Tibial nerve (tissue), 4 donors: Measurements from ENCODE around the gene OPRD1. TPM values are rescaled to one million over a fixed set of nuclear protein-coding genes. Genes with fewer than 3 reads are reported as not detected.
"Not testable (repeated sequence)": the region's sequence is repeated elsewhere in the genome, so short reads cannot be mapped to it uniquely, and the experiment has no call there.

Source experiments
- DNase-seq, 2 donors: peaks; one replicate each; pipeline ENCODE4 v3.0.0-alpha.2; 2019; ENCODE audit warnings: low spot score in 2 of 2
- H3K27ac ChIP-seq, 4 donors: fragments of 200-600 bp; sonication (generic) in 3 of 4; one replicate each; pipeline ENCODE4 v1.5.1; 2017 to 2019; ENCODE audit warnings: mild to moderate bottlenecking in 1 of 4
- H3K27me3 ChIP-seq, 2 donors: fragments of 200-600 bp; sonication (generic) in 1 of 2; one replicate each; pipeline versions ENCODE4 v1.5.1 to v1.6.0; 2017 to 2019
- H3K36me3 ChIP-seq, 3 donors: fragments of 200-600 bp; sonication (generic); one replicate each; pipeline ENCODE4 v1.5.1; 2018 to 2019
- H3K4me1 ChIP-seq, 4 donors: fragments of 200-600 bp; sonication (generic) in 3 of 4; one replicate each; pipeline ENCODE4 v1.5.1; 2017 to 2019
- H3K4me3 ChIP-seq, 4 donors: fragments of 200-600 bp; sonication (generic) in 3 of 4; one replicate each; pipeline ENCODE4 v1.5.1; 2017 to 2019; ENCODE audit warnings: mild to moderate bottlenecking in 1 of 4, moderate library complexity in 1 of 4
- H3K9me3 ChIP-seq, 4 donors: fragments of 200-600 bp; sonication (generic) in 3 of 4; one replicate each; pipeline ENCODE4 v1.5.1; 2017 to 2019
- CTCF ChIP-seq, 5 experiments: fragments of 200-600 bp in 3 of 5; fragments of 450-650 bp in 2 of 5; sonication (generic) in 3 of 5; IDR thresholded peaks; one replicate each; pipeline ENCODE4 v1.5.1; 2016 to 2019; ENCODE audit warnings: antibody characterized with exemption in 5 of 5, mild to moderate bottlenecking in 3 of 5, moderate library complexity in 2 of 5
- EP300 ChIP-seq, 2 donors: sonication (generic); formaldehyde crosslinking; IDR thresholded peaks; one replicate each; pipeline ENCODE4 v1.6.1; 2017; ENCODE audit warnings: antibody characterized with exemption in 2 of 2, mild to moderate bottlenecking in 1 of 2
- POLR2A ChIP-seq, 2 donors: fragments of 450-650 bp; IDR thresholded peaks; one replicate each; pipeline ENCODE4 v1.6.1; 2017; ENCODE audit warnings: antibody characterized with exemption in 2 of 2, mild to moderate bottlenecking in 2 of 2, moderate library complexity in 2 of 2
- WGBS, 2 donors: methylation state at CpG; one replicate each; pipeline ENCODE4 v1.1.5; 2018; 5-methylcytosine and 5-hydroxymethylcytosine counted together
- total RNA-seq, 4 donors: library from RNA; depleted of rRNA; stranded (reverse); fragments of >200 nt; gene quantifications; one replicate each; pipeline ENCODE4 v1.1.0, GENCODE V29; 2016

OPRD1 gene
- total RNA-seq, 4 donors from 2014 or later, result not detected

DNA sequence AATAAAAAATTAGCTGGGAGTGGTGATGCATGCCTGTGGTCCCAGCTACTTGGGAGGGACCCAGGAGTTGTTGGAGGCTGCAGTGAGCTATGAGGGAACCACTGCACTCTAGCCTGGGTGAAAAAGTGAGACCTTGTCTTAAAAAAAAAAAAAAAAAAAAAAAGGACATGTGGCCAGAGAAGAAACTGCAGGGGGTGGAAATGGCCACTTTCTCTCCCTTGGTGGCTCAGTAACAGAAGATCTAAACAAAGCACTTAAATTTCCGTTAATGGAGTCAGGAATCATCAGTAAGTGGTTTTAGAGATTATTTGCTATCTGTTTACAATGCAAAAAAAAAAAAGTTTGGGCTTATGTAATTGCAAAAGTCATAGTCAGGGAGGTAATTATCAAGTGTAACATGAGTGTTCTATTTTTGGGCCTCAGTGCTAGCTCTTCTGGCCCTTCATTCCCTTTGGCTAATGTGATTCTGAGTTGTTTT is 19.3 kb upstream of the OPRD1 start:
- TF ChIP-seq CTCF (IDR thresholded peaks at IDR 0.05), result no peak
- no peak for TF ChIP-seq EP300 (IDR thresholded peaks at IDR 0.05)
- TF ChIP-seq POLR2A (IDR thresholded peaks at IDR 0.05), result no peak
- no peak for DNase-seq
- H3K27ac ChIP-seq, result no peak overlapping the region
- H3K27me3 ChIP-seq, result no peaks in the 10 kb centered on the region
- no peaks in the 10 kb centered on the region for H3K9me3 ChIP-seq
- H3K4me1 ChIP-seq, result peaks cover 0 to 6% (median 0%) of the 10 kb centered on the region in 4 donors
- no peaks in the 10 kb centered on the region for H3K36me3 ChIP-seq
- H3K4me3 ChIP-seq, result no peak overlapping the region
- WGBS, 2 donors, result 81 to 88% methylated on average over 1 of the region's 1 CpG

DNA sequence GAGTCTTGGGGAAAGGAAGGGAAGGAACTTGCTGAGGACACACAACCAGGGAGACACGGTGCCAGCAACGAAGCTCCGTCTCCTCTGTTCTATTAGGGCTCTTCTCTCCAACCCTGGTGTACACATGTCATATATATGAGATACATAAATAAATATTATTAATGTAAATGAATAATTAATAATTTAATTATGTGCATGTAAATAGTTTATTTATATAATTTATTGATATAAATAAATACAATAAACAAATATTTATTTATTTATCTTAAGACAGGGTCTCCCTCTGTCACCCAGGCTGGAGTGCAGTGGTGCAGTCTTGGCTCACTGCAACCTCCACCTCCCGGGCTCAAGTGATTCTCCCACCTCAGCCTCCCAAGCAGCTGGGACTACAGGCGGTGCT is 17.4 kb upstream of the OPRD1 start:
- not testable (repeated sequence) for H3K27ac ChIP-seq, H3K27me3 ChIP-seq, DNase-seq, H3K9me3 ChIP-seq, H3K4me1 ChIP-seq, H3K4me3 ChIP-seq, H3K36me3 ChIP-seq
- 90 to 92% methylated on average over 5 of the region's 5 CpGs for WGBS, 2 donors

- no peak overlapping the region for H3K27ac ChIP-seq
- H3K9me3 ChIP-seq, result no peaks in the 10 kb centered on the region
- no peak for TF ChIP-seq EP300 (IDR thresholded peaks at IDR 0.05)
- TF ChIP-seq CTCF (IDR thresholded peaks at IDR 0.05), result no peak
- TF ChIP-seq POLR2A (IDR thresholded peaks at IDR 0.05), result no peak
- no peak for DNase-seq
- no peak overlapping the region for H3K4me3 ChIP-seq
- 44 to 54% methylated on average over 18 of the region's 18 CpGs for WGBS, 2 donors
- H3K4me1 ChIP-seq, result peaks cover 0 to 6% (median 0%) of the 10 kb centered on the region in 4 donors
- no peaks in the 10 kb centered on the region for H3K27me3 ChIP-seq
- no peaks in the 10 kb centered on the region for H3K36me3 ChIP-seq
Measured at GRCh38 chr1:28796352-28797211, 15.4 kb upstream of the OPRD1 start.

DNA sequence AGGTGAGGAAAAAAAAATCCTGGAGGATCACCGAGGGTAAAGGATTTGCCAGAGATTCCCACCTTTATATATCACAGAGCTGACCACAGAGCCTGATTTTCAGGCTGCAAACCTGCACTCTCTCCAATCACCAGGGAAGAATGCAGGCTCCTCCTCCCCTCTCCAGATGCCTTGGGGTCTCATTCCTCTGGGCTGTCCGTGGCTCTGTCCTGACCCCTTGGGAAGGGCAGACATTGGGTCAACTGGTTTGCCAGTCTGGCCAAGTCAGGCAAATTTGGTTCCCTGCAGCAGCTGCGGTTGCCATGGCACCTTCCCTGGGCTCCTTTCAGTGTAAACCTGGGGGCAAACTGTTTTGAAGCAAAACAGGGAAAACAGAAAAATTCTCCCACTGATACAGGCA is 11.6 kb upstream of the OPRD1 start:
- H3K27ac ChIP-seq, result no peak overlapping the region
- WGBS, 2 donors, result 38 to 39% methylated on average over 3 of the region's 3 CpGs
- no peaks in the 10 kb centered on the region for H3K36me3 ChIP-seq
- no peak for DNase-seq
- peaks cover 0 to 6% (median 0%) of the 10 kb centered on the region in 4 donors for H3K4me1 ChIP-seq
- H3K4me3 ChIP-seq, result no peak overlapping the region
- no peak for TF ChIP-seq CTCF (IDR thresholded peaks at IDR 0.05)
- no peak for TF ChIP-seq EP300 (IDR thresholded peaks at IDR 0.05)
- TF ChIP-seq POLR2A (IDR thresholded peaks at IDR 0.05), result no peak
- peaks cover 0 to 6% (median 0%) of the 10 kb centered on the region in 4 donors for H3K9me3 ChIP-seq
- H3K27me3 ChIP-seq, result no peaks in the 10 kb centered on the region

DNA sequence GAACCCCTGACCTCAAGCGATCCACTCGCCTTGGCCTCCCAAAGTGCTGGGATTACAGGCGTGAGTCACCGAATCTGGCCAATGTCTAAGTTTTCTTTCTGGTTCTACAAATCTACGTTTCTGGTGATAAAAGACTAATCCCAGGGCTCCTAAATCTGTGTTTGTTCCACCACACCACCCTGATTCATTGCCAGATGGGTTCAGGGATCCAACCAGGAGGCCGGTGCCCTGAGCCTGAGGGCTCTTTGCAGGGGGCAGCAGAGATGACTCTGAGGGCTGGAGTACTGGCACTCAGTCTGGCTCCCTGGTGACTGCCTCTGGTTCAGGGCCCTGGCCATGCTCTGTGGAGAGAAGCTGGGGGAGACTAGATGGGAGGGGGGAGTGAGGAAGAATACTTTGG is 10.5 kb upstream of the OPRD1 start:
- Histone ChIP-seq H3K4me1 (peaks cover 0 to 4% (median 0%) of the 10 kb centered on the region in 4 donors), H3K9me3 (peaks cover 0 to 6% (median 0%) of the 10 kb centered on the region in 4 donors), H3K4me3 (no peak overlapping the region), H3K27ac (no peak overlapping the region), H3K27me3 (no peaks in the 10 kb centered on the region), H3K36me3 (no peaks in the 10 kb centered on the region)
- TF ChIP-seq POLR2A (IDR thresholded peaks at IDR 0.05) (no peak), EP300 (IDR thresholded peaks at IDR 0.05) (no peak), CTCF (IDR thresholded peaks at IDR 0.05) (no peak)
- no peak for DNase-seq
- WGBS, 2 donors, result 92 to 94% methylated on average over 6 of the region's 6 CpGs
